ENCODE measurements around the gene UQCR11.

GRCh38 chr19:1630012-1630411 is 24.8 kb upstream of the UQCR11 start:
- no peak for TF ChIP-seq EZH2phosphoT487 (IDR thresholded peaks at IDR 0.05; ENCODE audit: insufficient read depth, low read depth)
- TF ChIP-seq EZH2 (IDR thresholded peaks at IDR 0.05; ENCODE audit: insufficient read depth, poor library complexity, severe bottlenecking) = no peak
